GM12878 (cell line): Measurements from ENCODE around the gene PPP6R2. TPM values are rescaled to one million over a fixed set of nuclear protein-coding genes. Genes with fewer than 3 reads are reported as not detected.

Experiments used
- BCLAF1 ChIP-seq: fragments of 450-650 bp; IDR thresholded peaks from 2 replicates; pipeline ENCODE4 v1.6.1; 2017; ENCODE audit warnings: antibody characterized with exemption, mild to moderate bottlenecking, moderate library complexity
- CEBPB ChIP-seq, 2 experiments: fragments of 150-350 bp in 1 of 2; IDR thresholded peaks; 2 replicates each; pipeline ENCODE4 v1.6.1; 2012 to 2014; ENCODE audit warnings: low read depth in 2 of 2, low read length in 2 of 2, borderline replicate concordance in 1 of 2, inconsistent platforms in 1 of 2
- EZH2 ChIP-seq: IDR thresholded peaks from 2 replicates; pipeline ENCODE4 v1.6.1; 2012; ENCODE audit warnings: low read depth, mild to moderate bottlenecking, control low read depth, inconsistent platforms, low read length, borderline replicate concordance; ENCODE audit not compliant: control insufficient read depth
- HSF1 ChIP-seq: fragments of 150-350 bp; IDR thresholded peaks from 2 replicates; pipeline ENCODE4 v1.6.1; 2014; ENCODE audit warnings: mild to moderate bottlenecking, low read depth, low read length
- IRF3 ChIP-seq: fragments of 450-650 bp; IDR thresholded peaks from 2 replicates; pipeline ENCODE4 v1.6.1; 2014; ENCODE audit warnings: mild to moderate bottlenecking
- LARP7 ChIP-seq: fragments of 450-650 bp; IDR thresholded peaks from 2 replicates; pipeline ENCODE4 v1.6.1; 2017; ENCODE audit warnings: mild to moderate bottlenecking
- NKRF ChIP-seq: fragments of 450-650 bp; conservative IDR thresholded peaks from 2 replicates; pipeline ENCODE4 v1.6.1; 2017; ENCODE audit warnings: mild to moderate bottlenecking, moderate library complexity
- PBX3 ChIP-seq: IDR thresholded peaks from 2 replicates; pipeline ENCODE4 v1.6.1; 2011; ENCODE audit warnings: mild to moderate bottlenecking, low read depth, low read length, moderate library complexity; ENCODE audit not compliant: insufficient replicate concordance
- RAD51 ChIP-seq: fragments of 450-650 bp; IDR thresholded peaks from 2 replicates; pipeline ENCODE4 v1.6.1; 2016; ENCODE audit warnings: moderate library complexity, mild to moderate bottlenecking, inconsistent platforms
- SMAD5 ChIP-seq: IDR thresholded peaks from 2 replicates; pipeline ENCODE4 v1.6.1; 2016; ENCODE audit warnings: antibody characterized with exemption, low read depth
- SUZ12 ChIP-seq: fragments of 200-600 bp; sonication (generic); IDR thresholded peaks from one replicate; pipeline ENCODE4 v1.6.1; 2018; ENCODE audit warnings: antibody characterized with exemption, mild to moderate bottlenecking; ENCODE audit not compliant: unreplicated experiment
- TARDBP ChIP-seq: IDR thresholded peaks from 2 replicates; pipeline ENCODE4 v1.6.1; 2016; ENCODE audit warnings: borderline replicate concordance
- TBL1XR1 ChIP-seq: IDR thresholded peaks from 2 replicates; pipeline ENCODE4 v1.6.1; 2012; ENCODE audit warnings: low read depth, low read length, improper control_type of control experiment
- USF1 ChIP-seq: IDR thresholded peaks from 2 replicates; pipeline ENCODE4 v1.6.1; 2011; ENCODE audit warnings: borderline replicate concordance, low read depth, mild to moderate bottlenecking, moderate library complexity, mixed read lengths, low read length; ENCODE audit not compliant: insufficient read depth; ENCODE audit errors: extremely low read length
- ZNF207 ChIP-seq: fragments of 450-650 bp; IDR thresholded peaks from 2 replicates; pipeline ENCODE4 v1.6.1; 2014; ENCODE audit warnings: antibody characterized with exemption, mild to moderate bottlenecking, borderline replicate concordance
- ZNF622 ChIP-seq: fragments of 450-650 bp; IDR thresholded peaks from 2 replicates; pipeline ENCODE4 v1.6.1; 2017; ENCODE audit warnings: mild to moderate bottlenecking, inconsistent platforms
- ZZZ3 ChIP-seq: IDR thresholded peaks from 2 replicates; pipeline ENCODE4 v1.6.1; 2011; ENCODE audit warnings: low read depth; ENCODE audit not compliant: control insufficient read depth, insufficient read length
- polyA plus RNA-seq, 11 experiments: library from polyadenylated mRNA; depleted of rRNA in 4 of 11; unstranded in 6 of 11; stranded (reverse) in 5 of 11; fragments of >200 nt; fragmentation: Nextera tagmentation in 4 of 11; fragmentation: Illumina TruSeq in 1 of 11; extraction: Ambion mirVana in 4 of 11; extraction: Trizol in 1 of 11; gene quantifications; 1 replicate in 1 of 11; 2 replicates in 10 of 11; pipeline versions ENCODE4 v1.2.1 to v1.2.3, GENCODE V29; 2011 to 2016; ENCODE audit warnings: inconsistent platforms in 2 of 11, missing spikeins in 2 of 11, low read depth in 1 of 11
- total RNA-seq, 4 experiments: library from RNA; depleted of rRNA in 3 of 4; stranded (reverse); fragments of >200 nt in 3 of 4; fragmentation: Illumina TruSeq in 1 of 4; extraction: Trizol in 1 of 4; gene quantifications; 2 replicates each; pipeline versions ENCODE4 v1.2.1 to v1.2.3, GENCODE V29; 2013 to 2021

Gene PPP6R2
- total and polyA plus RNA-seq, 10 of the 15 experiments (the other 5 are each of a cell fraction or from before 2014, with no cell fraction given) = 0.29 to 52.6 (median 25.4) TPM

GRCh38 chr22:50306753-50307749, 36.1 kb upstream of the PPP6R2 start, which contains the start of gene PLXNB2 (continued):
- TF ChIP-seq BCLAF1 (no peak), CEBPB (IDR thresholded peaks at IDR 0.05; ENCODE audit: borderline replicate concordance in 1 of 2, low read depth in 2 of 2, low read length in 2 of 2) (no peak), NKRF (peak; percentile 80), TBL1XR1 (no peak), ZNF207 (no peak), ZZZ3 (no peak), LARP7 (peak; percentile 73; the same call in 1 of the 2 replicates), EZH2 (no peak), SMAD5 (0 out of 2 replicates have a peak, but pooled peaks have one; percentile 32), HSF1 (no peak), PBX3 (no peak), USF1 (no peak), TARDBP (no peak), ZNF622 (no peak), SUZ12 (no peak), IRF3 (no peak), RAD51 (no peak)
